ENCODE results near the gene CLSTN1. TPM values are rescaled to one million over a fixed set of nuclear protein-coding genes. Genes with fewer than 3 reads are reported as not detected.

The CLSTN1 gene
- total and polyA plus RNA-seq, 2 of the 13 experiments (the other 11 are each of a cell fraction or from before 2014, with no cell fraction given), result 19.7 to 29.8 TPM

DNA sequence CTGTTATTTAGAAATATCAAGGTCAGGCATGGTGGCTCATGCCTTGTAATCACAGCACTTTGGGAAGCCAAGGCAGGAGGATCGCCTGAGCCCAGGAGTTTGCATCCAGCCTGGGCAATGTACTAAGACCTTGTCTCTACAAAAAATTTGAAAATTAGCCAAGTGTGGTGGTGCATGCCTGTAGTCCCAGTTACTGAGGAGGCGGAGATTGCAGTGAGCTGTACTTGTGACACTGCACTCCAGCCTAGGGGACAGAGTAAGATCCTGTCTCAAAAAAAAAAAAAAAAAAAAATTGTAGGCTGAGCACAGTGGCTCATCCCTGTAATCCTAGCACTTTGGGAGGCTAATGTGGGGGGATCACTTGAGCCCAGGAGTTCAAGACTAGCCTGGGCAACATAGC, 127.0 kb downstream of the CLSTN1 start:
- Histone ChIP-seq H3K27ac (ENCODE audit: extremely low read length, insufficient read depth, low read length) (no peak overlapping the region), H3K4me3 (replicated peaks in 1 of 3; ENCODE audit: insufficient read depth in 1 of 3, low read depth in 2 of 3, low read length in 3 of 3) (no peak overlapping the region), H3K79me2 (ENCODE audit: insufficient read depth, low read length) (no peaks in the 10 kb centered on the region), H4K20me1 (ENCODE audit: insufficient read depth, low read length) (0 out of 2 replicates have a peak, but pooled peaks cover 3% of the 10 kb centered on the region), H3K9ac (ENCODE audit: insufficient read depth, low read depth, low read length) (no peak overlapping the region), H3K9me3 (ENCODE audit: low read length) (no peaks in the 10 kb centered on the region), H3K36me3 (replicated peaks in 1 of 2; ENCODE audit: control insufficient read depth in 1 of 2, insufficient read depth in 2 of 2, low read length in 2 of 2) (no peaks in the 10 kb centered on the region), H3K4me2 (ENCODE audit: low read depth, low read length) (no peak overlapping the region), H3K27me3 (ENCODE audit: control insufficient read depth in 1 of 2, insufficient read depth in 2 of 2, low read length in 2 of 2) (no peaks in the 10 kb centered on the region), H3K4me1 (ENCODE audit: insufficient read depth, low read length) (peaks cover 7% of the 10 kb centered on the region; the same call in 1 of the 2 replicates), H2AFZ (ENCODE audit: low read length) (no peak overlapping the region)
- ChIA-PET POLR2A (interaction anchor here (0.8 kb wide), 1 partner anchor 20 kb away, joined by 3 read pairs; no protein-coding TSS in a partner anchor), CTCF (ENCODE audit: low intra/inter-chr PET ratio, low total read pairs) (interaction anchor here (1.1 kb wide), 1 partner anchor 28 kb away, joined by 5 read pairs; no protein-coding TSS in a partner anchor)
- DNase-seq (ENCODE audit: low spot score) (no peak), FAIRE-seq (no peak), ATAC-seq (no peak)
- BruUV-seq (replicated peaks), result no TSS peak
- in situ Hi-C loops (cut with HindIII; ENCODE audit: extremely low pct_ligation_motif_present, low pct_unique_long_range_greater_than_20kb) (no loop called here), intact Hi-C loops (cut with micrococcal nuclease; ENCODE audit: unreplicated experiment) (no loop called here)
- no peak for TF ChIP-seq HHEX (CRISPR knock-in tag; IDR thresholded peaks at IDR 0.05)
- TF ChIP-seq ZNF460 (CRISPR knock-in tag; IDR thresholded peaks at IDR 0.05; ENCODE audit: borderline replicate concordance), result no peak
- TF ChIP-seq, protein P1, sequence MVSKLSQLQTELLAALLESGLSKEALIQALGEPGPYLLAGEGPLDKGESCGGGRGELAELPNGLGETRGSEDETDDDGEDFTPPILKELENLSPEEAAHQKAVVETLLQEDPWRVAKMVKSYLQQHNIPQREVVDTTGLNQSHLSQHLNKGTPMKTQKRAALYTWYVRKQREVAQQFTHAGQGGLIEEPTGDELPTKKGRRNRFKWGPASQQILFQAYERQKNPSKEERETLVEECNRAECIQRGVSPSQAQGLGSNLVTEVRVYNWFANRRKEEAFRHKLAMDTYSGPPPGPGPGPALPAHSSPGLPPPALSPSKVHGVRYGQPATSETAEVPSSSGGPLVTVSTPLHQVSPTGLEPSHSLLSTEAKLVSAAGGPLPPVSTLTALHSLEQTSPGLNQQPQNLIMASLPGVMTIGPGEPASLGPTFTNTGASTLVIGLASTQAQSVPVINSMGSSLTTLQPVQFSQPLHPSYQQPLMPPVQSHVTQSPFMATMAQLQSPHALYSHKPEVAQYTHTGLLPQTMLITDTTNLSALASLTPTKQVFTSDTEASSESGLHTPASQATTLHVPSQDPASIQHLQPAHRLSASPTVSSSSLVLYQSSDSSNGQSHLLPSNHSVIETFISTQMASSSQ (IDR thresholded peaks at IDR 0.05; ENCODE audit: low read depth), result no peak
- TF ChIP-seq, protein P1 (CRISPR knock-in tag; IDR thresholded peaks at IDR 0.05; ENCODE audit: borderline replicate concordance), result no peak
- TF ChIP-seq ZNF549 (CRISPR knock-in tag; IDR thresholded peaks at IDR 0.05), result no peak
- no peak for TF ChIP-seq ZFP37 (CRISPR knock-in tag; IDR thresholded peaks at IDR 0.05; ENCODE audit: borderline replicate concordance)
- TF ChIP-seq POGZ (CRISPR knock-in tag; IDR thresholded peaks at IDR 0.05), result no peak
- TF ChIP-seq ZNF766 (CRISPR knock-in tag; IDR thresholded peaks at IDR 0.05; ENCODE audit: borderline replicate concordance), result no peak
- TF ChIP-seq ISX (CRISPR knock-in tag; conservative IDR thresholded peaks at IDR 0.05), result no peak
- TF ChIP-seq, protein P2, sequence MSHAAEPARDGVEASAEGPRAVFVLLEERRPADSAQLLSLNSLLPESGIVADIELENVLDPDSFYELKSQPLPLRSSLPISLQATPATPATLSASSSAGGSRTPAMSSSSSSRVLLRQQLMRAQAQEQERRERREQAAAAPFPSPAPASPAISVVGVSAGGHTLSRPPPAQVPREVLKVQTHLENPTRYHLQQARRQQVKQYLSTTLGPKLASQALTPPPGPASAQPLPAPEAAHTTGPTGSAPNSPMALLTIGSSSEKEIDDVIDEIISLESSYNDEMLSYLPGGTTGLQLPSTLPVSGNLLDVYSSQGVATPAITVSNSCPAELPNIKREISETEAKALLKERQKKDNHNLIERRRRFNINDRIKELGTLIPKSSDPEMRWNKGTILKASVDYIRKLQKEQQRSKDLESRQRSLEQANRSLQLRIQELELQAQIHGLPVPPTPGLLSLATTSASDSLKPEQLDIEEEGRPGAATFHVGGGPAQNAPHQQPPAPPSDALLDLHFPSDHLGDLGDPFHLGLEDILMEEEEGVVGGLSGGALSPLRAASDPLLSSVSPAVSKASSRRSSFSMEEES (CRISPR knock-in tag; IDR thresholded peaks at IDR 0.05), result no peak
- no peak for TF ChIP-seq MLLT10 (CRISPR knock-in tag; IDR thresholded peaks at IDR 0.05)
- no peak for TF ChIP-seq IRX3 (CRISPR knock-in tag; IDR thresholded peaks at IDR 0.05; ENCODE audit: borderline replicate concordance, low read depth)
- TF ChIP-seq NR2F2 (IDR thresholded peaks at IDR 0.05; ENCODE audit: borderline replicate concordance, low read depth), result no peak
- TF ChIP-seq ZNF619 (CRISPR knock-in tag; IDR thresholded peaks at IDR 0.05), result no peak
- TF ChIP-seq ZNF329 (CRISPR knock-in tag; IDR thresholded peaks at IDR 0.05; ENCODE audit: low read depth), result no peak
- no peak for TF ChIP-seq JDP2 (CRISPR knock-in tag; IDR thresholded peaks at IDR 0.05; ENCODE audit: borderline replicate concordance)
- TF ChIP-seq, protein P3, sequence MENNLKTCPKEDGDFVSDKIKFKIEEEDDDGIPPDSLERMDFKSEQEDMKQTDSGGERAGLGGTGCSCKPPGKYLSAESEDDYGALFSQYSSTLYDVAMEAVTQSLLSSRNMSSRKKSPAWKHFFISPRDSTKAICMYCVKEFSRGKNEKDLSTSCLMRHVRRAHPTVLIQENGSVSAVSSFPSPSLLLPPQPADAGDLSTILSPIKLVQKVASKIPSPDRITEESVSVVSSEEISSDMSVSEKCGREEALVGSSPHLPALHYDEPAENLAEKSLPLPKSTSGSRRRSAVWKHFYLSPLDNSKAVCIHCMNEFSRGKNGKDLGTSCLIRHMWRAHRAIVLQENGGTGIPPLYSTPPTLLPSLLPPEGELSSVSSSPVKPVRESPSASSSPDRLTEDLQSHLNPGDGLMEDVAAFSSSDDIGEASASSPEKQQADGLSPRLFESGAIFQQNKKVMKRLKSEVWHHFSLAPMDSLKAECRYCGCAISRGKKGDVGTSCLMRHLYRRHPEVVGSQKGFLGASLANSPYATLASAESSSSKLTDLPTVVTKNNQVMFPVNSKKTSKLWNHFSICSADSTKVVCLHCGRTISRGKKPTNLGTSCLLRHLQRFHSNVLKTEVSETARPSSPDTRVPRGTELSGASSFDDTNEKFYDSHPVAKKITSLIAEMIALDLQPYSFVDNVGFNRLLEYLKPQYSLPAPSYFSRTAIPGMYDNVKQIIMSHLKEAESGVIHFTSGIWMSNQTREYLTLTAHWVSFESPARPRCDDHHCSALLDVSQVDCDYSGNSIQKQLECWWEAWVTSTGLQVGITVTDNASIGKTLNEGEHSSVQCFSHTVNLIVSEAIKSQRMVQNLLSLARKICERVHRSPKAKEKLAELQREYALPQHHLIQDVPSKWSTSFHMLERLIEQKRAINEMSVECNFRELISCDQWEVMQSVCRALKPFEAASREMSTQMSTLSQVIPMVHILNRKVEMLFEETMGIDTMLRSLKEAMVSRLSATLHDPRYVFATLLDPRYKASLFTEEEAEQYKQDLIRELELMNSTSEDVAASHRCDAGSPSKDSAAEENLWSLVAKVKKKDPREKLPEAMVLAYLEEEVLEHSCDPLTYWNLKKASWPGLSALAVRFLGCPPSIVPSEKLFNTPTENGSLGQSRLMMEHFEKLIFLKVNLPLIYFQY (CRISPR knock-in tag; IDR thresholded peaks at IDR 0.05; ENCODE audit: borderline replicate concordance), result no peak
- 96% methylated on average over 2 of the region's 2 CpGs for WGBS (ENCODE audit: low lambda C conversion rate)

Data from HepG2 (cell line).